Sigmoid colon (tissue), 4 donors: ENCODE data around the gene LGSN.

Source experiments
- CTCF ChIP-seq, 4 experiments: fragments of 450-650 bp in 3 of 4; fragments of 200-600 bp in 1 of 4; IDR thresholded peaks; one replicate each; pipeline ENCODE4 v1.5.1; 2016 to 2019; ENCODE audit warnings: antibody characterized with exemption in 4 of 4, mild to moderate bottlenecking in 3 of 4, moderate library complexity in 2 of 4
- EP300 ChIP-seq, 4 donors: sonication (generic); formaldehyde crosslinking; IDR thresholded peaks; one replicate each; pipeline ENCODE4 v1.6.1; 2017; ENCODE audit warnings: antibody characterized with exemption in 4 of 4

GRCh38 chr6:63352544-63353285 is 32.9 kb upstream of the LGSN start:
- TF ChIP-seq EP300 (IDR thresholded peaks at IDR 0.05) = no peak
- TF ChIP-seq CTCF (IDR thresholded peaks at IDR 0.05) = peak; percentile 25 to 61 (median 31)
